ENCODE results near the gene NSUN5. TPM values are rescaled to one million over a fixed set of nuclear protein-coding genes. Genes with fewer than 3 reads are reported as not detected.
"Not testable (repeated sequence)": the region's sequence is repeated elsewhere in the genome, so short reads cannot be mapped to it uniquely, and the experiment has no call there.

NSUN5 gene
- total and polyA plus RNA-seq, 8 donors = 14.5 to 26.0 (median 17.5) TPM

DNA sequence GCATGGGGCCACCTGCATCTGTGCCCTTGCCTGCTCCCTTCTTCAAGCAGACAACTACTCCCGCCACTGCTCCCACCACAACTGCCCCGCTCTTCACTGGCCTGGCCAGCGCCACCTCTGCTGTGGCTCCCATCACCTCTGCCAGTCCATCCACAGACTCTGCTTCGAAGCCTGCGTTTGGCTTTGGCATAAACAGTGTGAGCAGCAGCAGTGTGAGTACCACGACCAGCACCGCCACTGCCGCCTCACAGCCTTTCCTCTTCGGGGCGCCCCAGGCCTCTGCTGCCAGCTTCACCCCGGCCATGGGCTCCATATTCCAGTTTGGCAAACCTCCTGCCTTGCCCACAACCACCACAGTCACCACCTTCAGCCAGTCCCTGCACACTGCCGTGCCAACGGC, 11.4 kb downstream of the NSUN5 start:
- H3K4me1 ChIP-seq; H3K4me3 ChIP-seq; ATAC-seq; H3K36me3 ChIP-seq; H3K9me3 ChIP-seq; intact Hi-C loops (cut with DNase I); H3K27me3 ChIP-seq; H3K27ac ChIP-seq; DNase-seq: not testable (repeated sequence)

DNA sequence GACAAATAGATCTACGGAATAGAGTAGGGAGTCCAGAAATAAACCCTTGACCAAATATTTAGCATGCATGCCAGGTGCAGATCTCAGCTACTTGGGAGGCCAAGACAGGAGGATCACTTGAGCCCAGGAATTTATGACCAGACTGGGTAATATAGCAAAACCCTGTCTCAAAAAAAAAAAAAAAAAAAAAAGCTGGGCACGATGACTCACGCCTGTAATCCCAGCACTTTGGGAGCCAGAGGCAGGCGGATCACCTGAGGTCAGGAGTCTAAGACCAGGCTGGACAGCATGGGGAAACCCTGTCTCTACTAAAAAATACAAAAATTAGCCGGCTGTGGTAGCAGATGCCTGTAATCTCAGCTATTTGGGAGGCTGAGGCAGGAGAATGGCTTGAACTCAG, 31.4 kb downstream of the NSUN5 start:
- H3K4me1 ChIP-seq; H3K36me3 ChIP-seq; H3K27ac ChIP-seq; H3K4me3 ChIP-seq; H3K27me3 ChIP-seq; intact Hi-C loops (cut with DNase I); H3K9me3 ChIP-seq; DNase-seq: not testable (repeated sequence)
- peak; percentile 24 for ATAC-seq

DNA sequence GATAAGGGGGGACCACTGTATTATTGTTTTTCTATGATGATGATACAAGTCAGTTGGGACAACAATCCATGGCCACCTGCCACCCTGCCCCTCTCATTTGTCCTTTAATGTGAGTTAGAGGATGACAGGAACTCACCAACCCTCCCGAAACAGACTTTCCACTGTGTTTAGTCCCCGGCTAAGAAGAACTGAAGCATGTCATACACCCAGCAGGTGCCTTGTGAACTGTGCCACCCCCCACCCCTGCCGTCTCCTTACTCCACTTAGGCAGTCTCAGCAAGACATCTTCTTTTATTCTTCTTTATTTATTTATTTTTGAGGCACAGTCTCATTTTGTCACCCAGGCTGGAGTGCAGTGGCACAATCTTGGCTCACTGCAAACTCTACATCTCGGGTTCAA, 40.8 kb downstream of the NSUN5 start:
- H3K4me3 ChIP-seq; H3K4me1 ChIP-seq; ATAC-seq; H3K36me3 ChIP-seq; H3K27ac ChIP-seq; H3K9me3 ChIP-seq; DNase-seq; intact Hi-C loops (cut with DNase I); H3K27me3 ChIP-seq: not testable (repeated sequence)

DNA sequence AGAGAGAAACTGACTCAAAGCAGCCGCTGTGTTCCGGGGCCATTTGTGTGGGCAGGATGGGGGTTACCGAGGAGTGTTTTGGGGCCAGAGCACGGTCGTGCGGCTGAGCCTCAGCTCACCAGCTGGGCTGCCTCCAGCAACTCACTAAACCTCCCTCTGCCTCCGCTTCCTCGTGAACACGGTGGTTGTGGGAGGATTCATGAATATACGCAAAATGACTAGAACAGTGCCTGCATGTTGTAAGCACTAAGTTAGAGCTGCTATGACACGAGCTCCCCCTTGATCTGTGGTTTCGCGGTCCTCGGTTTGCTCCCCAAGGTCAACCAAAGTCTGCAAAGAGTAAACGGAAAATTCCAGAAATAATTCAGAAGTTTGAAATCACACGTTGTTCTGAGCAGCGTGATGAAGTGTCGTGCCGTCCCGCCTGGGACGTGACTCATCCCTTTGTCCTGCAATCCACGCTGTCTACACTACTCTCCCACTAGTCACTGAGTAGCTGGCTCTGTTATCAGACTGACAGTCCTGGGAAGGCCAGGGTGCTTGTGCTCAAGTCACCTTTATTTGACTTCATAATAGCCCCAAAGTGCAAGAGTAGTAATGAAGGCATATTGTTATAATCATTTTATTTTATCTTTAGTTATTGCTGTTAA, 41.8 kb downstream of the NSUN5 start:
- ATAC-seq = peak; percentile 82
- intact Hi-C loops (cut with DNase I) = not testable (repeated sequence)

DNA sequence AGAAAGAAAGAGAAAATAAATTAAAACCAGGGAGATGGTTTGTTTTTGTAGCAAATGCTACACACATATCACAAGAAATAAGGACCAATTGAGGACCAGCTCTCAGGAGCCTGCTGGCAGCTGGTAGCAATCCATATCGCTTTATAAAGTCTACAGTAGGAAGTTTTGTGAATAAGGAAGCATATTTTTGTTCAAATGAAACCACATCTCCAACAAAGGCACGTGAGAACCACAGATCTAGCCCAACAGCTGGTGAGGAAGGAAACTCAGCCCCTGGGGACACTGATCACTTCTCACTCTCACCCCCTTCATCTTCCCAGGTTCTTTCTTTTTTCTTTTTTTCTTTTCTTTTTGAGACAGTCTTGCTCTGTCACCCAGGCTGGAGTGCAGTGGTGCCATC, 46.2 kb downstream of the NSUN5 start:
- peak; percentile 60 for ATAC-seq
- intact Hi-C loops (cut with DNase I); H3K36me3 ChIP-seq: not testable (repeated sequence)

More for the DNA sequence above, 41.8 kb downstream of the NSUN5 start:
- not testable (repeated sequence) for H3K9me3 ChIP-seq, H3K36me3 ChIP-seq, DNase-seq, H3K4me1 ChIP-seq, H3K27me3 ChIP-seq, H3K4me3 ChIP-seq, H3K27ac ChIP-seq

More for the DNA sequence above, 46.2 kb downstream of the NSUN5 start:
- DNase-seq = peak in 1 of 4 donors; percentile 32
- not testable (repeated sequence) for H3K4me3 ChIP-seq, H3K4me1 ChIP-seq, H3K27me3 ChIP-seq, H3K27ac ChIP-seq, H3K9me3 ChIP-seq

Other genes with a start within 250 kb of the NSUN5 start
- gene SPDYE9, start 222.8 kb downstream of the NSUN5 start, total RNA-seq = not detected
- gene SPDYE9, start 222.8 kb downstream of the NSUN5 start, polyA plus RNA-seq (ENCODE audit: insufficient read length in 6 of 6) = 1 to 10 TPM in 3 of 6 donors, under 1 TPM in 3; 0.67 to 3.4 (median 1.1) TPM
- under 1 TPM; 0.34 to 0.38 TPM for gene TRIM50, start 19.3 kb upstream of the NSUN5 start, total RNA-seq
- under 1 TPM in 5 of 6 donors, not detected in 1; 0.20 to 0.30 (median 0.27) TPM for gene TRIM50, start 19.3 kb upstream of the NSUN5 start, polyA plus RNA-seq (ENCODE audit: insufficient read length in 6 of 6)
- under 1 TPM in 1 of 2 donors, not detected in 1; 0.18 TPM for gene FKBP6, start 19.3 kb upstream of the NSUN5 start, total RNA-seq
- gene FKBP6, start 19.3 kb upstream of the NSUN5 start, polyA plus RNA-seq (ENCODE audit: insufficient read length in 6 of 6) = under 1 TPM in 5 of 6 donors, not detected in 1; 0.24 to 0.91 (median 0.34) TPM
- under 1 TPM; 0.41 to 0.55 TPM for gene FZD9, start 125.0 kb upstream of the NSUN5 start, total RNA-seq
- gene FZD9, start 125.0 kb upstream of the NSUN5 start, polyA plus RNA-seq (ENCODE audit: insufficient read length in 6 of 6) = under 1 TPM; 0.37 to 0.84 (median 0.63) TPM
- gene BAZ1B, start 213.5 kb upstream of the NSUN5 start, total RNA-seq = 10 to 100 TPM; 51.7 to 55.8 TPM
- 10 to 100 TPM; 69.6 to 84.8 (median 74.2) TPM for gene BAZ1B, start 213.5 kb upstream of the NSUN5 start, polyA plus RNA-seq (ENCODE audit: insufficient read length in 6 of 6)
- 10 to 100 TPM; 46.0 to 57.8 TPM for gene BCL7B, start 248.9 kb upstream of the NSUN5 start, total RNA-seq
- 10 to 100 TPM; 27.9 to 37.5 (median 31.8) TPM for gene BCL7B, start 248.9 kb upstream of the NSUN5 start, polyA plus RNA-seq (ENCODE audit: insufficient read length in 6 of 6)